ENCODE results near the gene ALG14. TPM values are rescaled to one million over a fixed set of nuclear protein-coding genes. Genes with fewer than 3 reads are reported as not detected.
"Not testable (repeated sequence)": the region's sequence is repeated elsewhere in the genome, so short reads cannot be mapped to it uniquely, and the experiment has no call there.

Gene ALG14
- total RNA-seq, 2 experiments from 2014 or later: 2.5 to 2.9 TPM

GRCh38 chr1:95096218-95096841, 23.6 kb upstream of the ALG14 start:
- H3K27me3 Mint-ChIP-seq: peaks cover 2% of the 10 kb centered on the region
- intact Hi-C loops (cut with micrococcal nuclease): no loop called here
- H3K4me3 Mint-ChIP-seq: no peak overlapping the region
- H3K27ac Mint-ChIP-seq: no peak overlapping the region
- H3K9me3 Mint-ChIP-seq: no peaks in the 10 kb centered on the region
- CTCF ChIA-PET: no interaction called here
- no peaks in the 10 kb centered on the region for H3K36me3 Mint-ChIP-seq (ENCODE audit: low read depth)
- H3K4me1 Mint-ChIP-seq (ENCODE audit: low read depth): no peaks in the 10 kb centered on the region
- ATAC-seq: no peak
- no peak for TF ChIP-seq CTCF (IDR thresholded peaks at IDR 0.05)
- POLR2A ChIA-PET: no interaction called here
- no peak for DNase-seq

DNA sequence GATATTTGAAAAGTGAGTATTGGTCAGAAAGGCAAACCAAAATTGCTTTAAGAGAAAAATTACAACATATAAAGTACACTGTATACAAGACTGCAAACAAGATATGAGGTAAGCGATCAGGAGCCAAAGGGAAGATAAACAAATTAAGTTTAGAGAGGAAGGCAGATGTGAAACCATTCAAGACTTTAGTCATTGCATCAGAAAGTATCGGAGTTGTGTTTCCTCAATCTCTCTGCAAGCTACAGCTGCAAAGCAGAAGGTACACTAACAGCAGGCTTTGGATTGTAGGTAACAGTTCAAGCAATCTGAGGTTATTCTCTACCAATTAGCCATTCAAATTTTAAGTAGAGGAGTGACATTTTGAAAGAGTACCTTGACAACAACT, 23.1 kb upstream of the ALG14 start:
- DNase-seq (no peak), ATAC-seq (no peak)
- H3K36me3 Mint-ChIP-seq (ENCODE audit: low read depth): no peaks in the 10 kb centered on the region
- H3K27ac Mint-ChIP-seq: no peak overlapping the region
- intact Hi-C loops (cut with micrococcal nuclease): no loop called here
- H3K4me3 Mint-ChIP-seq: no peak overlapping the region
- CTCF ChIA-PET: interaction anchor here (1.1 kb wide), 1 partner anchor 138 kb away, joined by 3 read pairs; no protein-coding TSS in a partner anchor
- no peak for TF ChIP-seq CTCF (IDR thresholded peaks at IDR 0.05)
- H3K4me1 Mint-ChIP-seq (ENCODE audit: low read depth): no peaks in the 10 kb centered on the region
- H3K27me3 Mint-ChIP-seq: peaks cover 5% of the 10 kb centered on the region
- POLR2A ChIA-PET: no interaction called here
- no peaks in the 10 kb centered on the region for H3K9me3 Mint-ChIP-seq

DNA sequence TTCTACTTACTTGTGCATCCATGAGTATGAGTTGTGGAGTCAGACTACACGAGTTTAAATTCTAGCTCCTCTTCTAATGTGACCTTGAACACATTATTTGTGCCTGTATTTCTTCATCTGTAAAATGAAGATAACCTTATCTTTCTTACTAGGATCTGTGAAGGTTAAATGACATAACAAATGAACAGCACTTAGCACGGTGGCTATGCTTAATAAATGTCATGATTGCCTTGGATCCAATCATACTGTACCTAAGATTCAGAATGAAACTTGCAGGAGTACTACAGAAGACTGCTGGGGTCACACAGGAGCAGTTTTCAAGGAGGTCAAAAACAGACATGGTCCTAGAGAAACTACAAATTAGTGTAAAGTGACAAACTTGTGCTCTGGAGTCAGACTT, 22.2 kb upstream of the ALG14 start:
- Mint-ChIP-seq H3K4me1 (ENCODE audit: low read depth) (no peaks in the 10 kb centered on the region), H3K9me3 (no peaks in the 10 kb centered on the region), H3K27ac (no peak overlapping the region), H3K4me3 (no peak overlapping the region), H3K36me3 (ENCODE audit: low read depth) (no peaks in the 10 kb centered on the region), H3K27me3 (peaks cover 6% of the 10 kb centered on the region)
- POLR2A ChIA-PET: no interaction called here
- intact Hi-C loops (cut with micrococcal nuclease): no loop called here
- CTCF ChIA-PET: interaction anchor here (1.1 to 1.6 kb wide), 2 partner anchors 11 to 139 kb away, joined by 3 read pairs; no protein-coding TSS in a partner anchor
- ATAC-seq (no peak), DNase-seq (no peak)
- no peak for TF ChIP-seq CTCF (IDR thresholded peaks at IDR 0.05)

- Mint-ChIP-seq H3K4me1 (ENCODE audit: low read depth) (no peaks in the 10 kb centered on the region), H3K27ac (no peak overlapping the region), H3K9me3 (no peaks in the 10 kb centered on the region), H3K36me3 (ENCODE audit: low read depth) (no peaks in the 10 kb centered on the region), H3K27me3 (peaks cover 4% of the 10 kb centered on the region), H3K4me3 (no peak overlapping the region)
- TF ChIP-seq CTCF (IDR thresholded peaks at IDR 0.05): no peak
- no peak for ATAC-seq
- intact Hi-C loops (cut with micrococcal nuclease): no loop called here
- ChIA-PET CTCF (interaction anchor here (1.6 kb wide), 1 partner anchor 9 kb away, joined by 3 read pairs; no protein-coding TSS in a partner anchor), POLR2A (no interaction called here)
- no peak for DNase-seq
These were observed 20.5 kb upstream of the ALG14 start for GRCh38 chr1:95093296-95093695.

DNA sequence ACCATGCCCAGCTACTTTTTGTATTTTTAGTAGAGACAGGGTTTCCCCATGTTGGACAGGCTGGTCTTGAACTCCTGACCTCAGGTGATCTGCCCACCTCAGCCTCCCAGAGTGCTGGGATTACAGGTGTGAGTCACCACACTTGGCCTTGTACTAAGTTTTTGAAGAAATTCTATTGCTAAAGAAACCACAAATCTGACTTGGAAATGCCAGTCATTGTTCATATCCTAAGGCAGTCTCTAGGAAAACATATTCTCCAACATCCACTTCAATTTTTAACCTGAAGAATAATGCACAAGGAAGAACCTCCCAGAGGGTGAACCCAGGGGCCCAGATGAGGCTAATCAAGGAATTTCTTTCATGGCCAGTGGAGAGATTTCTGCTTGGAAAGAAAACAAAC, 20.1 kb upstream of the ALG14 start:
- H3K27me3 Mint-ChIP-seq; ATAC-seq; H3K27ac Mint-ChIP-seq; intact Hi-C loops (cut with micrococcal nuclease); POLR2A ChIA-PET; H3K4me3 Mint-ChIP-seq; H3K36me3 Mint-ChIP-seq (ENCODE audit: low read depth); H3K4me1 Mint-ChIP-seq (ENCODE audit: low read depth); DNase-seq; H3K9me3 Mint-ChIP-seq; CTCF ChIA-PET: not testable (repeated sequence)

DNA sequence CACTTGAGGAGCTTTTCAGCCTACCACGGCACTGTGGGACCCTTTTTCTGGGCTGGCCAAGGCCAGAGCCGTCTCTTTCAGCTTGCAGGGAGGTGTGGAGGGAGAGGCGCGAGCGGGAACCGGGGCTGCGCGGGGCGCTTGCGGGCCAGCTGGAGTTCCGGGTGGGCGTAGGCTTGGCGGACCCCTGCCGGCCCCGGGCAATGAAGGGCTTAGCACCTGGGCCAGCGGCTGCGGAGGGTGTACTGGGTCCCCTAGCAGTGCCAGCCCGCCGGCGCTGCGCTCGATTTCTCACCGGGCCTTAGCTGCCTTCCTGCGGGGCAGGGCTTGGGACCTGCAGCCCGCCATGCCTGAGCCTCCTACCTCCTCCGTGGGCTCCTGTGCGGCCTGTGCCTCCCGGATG, 18.5 kb upstream of the ALG14 start:
- POLR2A ChIA-PET: not testable (repeated sequence)

More for the DNA sequence above, 18.5 kb upstream of the ALG14 start:
- H3K27me3 Mint-ChIP-seq; H3K4me3 Mint-ChIP-seq; H3K4me1 Mint-ChIP-seq (ENCODE audit: low read depth); intact Hi-C loops (cut with micrococcal nuclease); H3K9me3 Mint-ChIP-seq; ATAC-seq; H3K36me3 Mint-ChIP-seq (ENCODE audit: low read depth); DNase-seq; H3K27ac Mint-ChIP-seq: not testable (repeated sequence)
- CTCF ChIA-PET: interaction anchor here (1.8 kb wide), 1 partner anchor 237 kb away, joined by 4 read pairs; no protein-coding TSS in a partner anchor
